Heart left ventricle (tissue), 13 donors: ENCODE measurements around the gene ACOD1.

ENCODE experiments used
- CTCF ChIP-seq, 12 donors: fragments of 200-600 bp; sonication (generic) in 4 of 12; IDR thresholded peaks; one replicate each; pipeline versions ENCODE4 v1.5.0 to v1.8.0; 2018 to 2022; ENCODE audit warnings: antibody characterized with exemption in 12 of 12, mild to moderate bottlenecking in 5 of 12
- POLR2A ChIP-seq, 2 donors: fragments of 450-650 bp; IDR thresholded peaks; one replicate each; pipeline ENCODE4 v1.6.1; 2017; ENCODE audit warnings: antibody characterized with exemption in 2 of 2, mild to moderate bottlenecking in 2 of 2, moderate library complexity in 2 of 2
- donor health status: ischemic (EF 13 %, LVEDD 7.1; RV severe dilation, severe dysfunction).
- donor health status: DM: no; HTN: yes; CAD: no.
- donor health status: DM: no; HTN: no; CAD: no.
- donor health status: ischemic (EF 25% LVEDD 6.9; RV normal size, moderate dysfunction).
- donor health status: ischemic (EF 25% LVEDD 5.7; RV mildly dilated, moderate dysfunction).
- donor health status: ischemic (EF 35%, LVEDD 5.7; RV mildly dilated, moderate dysfunction).
- donor health status: nonischemic (EF 11% LVEDD 7.7; RV severe dilation, severe dysfunction).
- donor health status: DM: yes; HTN: yes; CAD: no.
- donor health status: PGD.
- donor health status: ischemic (EF 29% LVEDD 5.4; RV normal size, mild dysfunction).
- donor health status: nonischemic (EF 23%, LVEDD 6.1; RV moderate dilation, normal function).

GRCh38 chr13:76967031-76967430, 18.7 kb downstream of the ACOD1 start:
- TF ChIP-seq POLR2A (IDR thresholded peaks at IDR 0.05) (no peak), CTCF (IDR thresholded peaks at IDR 0.05) (no peak)
